ENCODE results near the gene LRPPRC. TPM values are rescaled to one million over a fixed set of nuclear protein-coding genes. Genes with fewer than 3 reads are reported as not detected.

The LRPPRC gene
- total RNA-seq, 4 donors from 2014 or later = 47.1 to 66.7 (median 55.6) TPM

DNA sequence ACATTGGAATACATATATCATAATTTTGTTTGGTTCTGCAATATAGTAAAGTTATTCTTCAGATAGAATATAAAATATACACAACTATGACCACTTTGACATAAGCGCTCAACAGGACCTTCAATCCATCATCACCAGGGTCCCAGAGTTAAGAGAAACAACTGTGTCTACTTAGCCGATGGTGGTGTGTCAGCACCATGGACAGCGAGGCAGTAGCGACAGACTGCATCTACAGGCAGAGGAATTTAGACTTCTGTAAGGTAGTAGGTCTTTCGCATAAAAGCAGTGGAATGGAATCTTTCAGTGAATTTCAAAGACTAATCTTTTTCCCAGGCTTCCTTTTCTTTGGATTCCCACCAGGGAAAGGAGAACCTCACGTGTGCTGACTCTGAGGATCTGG is 20.5 kb upstream of the LRPPRC start:
- TF ChIP-seq, protein P1, sequence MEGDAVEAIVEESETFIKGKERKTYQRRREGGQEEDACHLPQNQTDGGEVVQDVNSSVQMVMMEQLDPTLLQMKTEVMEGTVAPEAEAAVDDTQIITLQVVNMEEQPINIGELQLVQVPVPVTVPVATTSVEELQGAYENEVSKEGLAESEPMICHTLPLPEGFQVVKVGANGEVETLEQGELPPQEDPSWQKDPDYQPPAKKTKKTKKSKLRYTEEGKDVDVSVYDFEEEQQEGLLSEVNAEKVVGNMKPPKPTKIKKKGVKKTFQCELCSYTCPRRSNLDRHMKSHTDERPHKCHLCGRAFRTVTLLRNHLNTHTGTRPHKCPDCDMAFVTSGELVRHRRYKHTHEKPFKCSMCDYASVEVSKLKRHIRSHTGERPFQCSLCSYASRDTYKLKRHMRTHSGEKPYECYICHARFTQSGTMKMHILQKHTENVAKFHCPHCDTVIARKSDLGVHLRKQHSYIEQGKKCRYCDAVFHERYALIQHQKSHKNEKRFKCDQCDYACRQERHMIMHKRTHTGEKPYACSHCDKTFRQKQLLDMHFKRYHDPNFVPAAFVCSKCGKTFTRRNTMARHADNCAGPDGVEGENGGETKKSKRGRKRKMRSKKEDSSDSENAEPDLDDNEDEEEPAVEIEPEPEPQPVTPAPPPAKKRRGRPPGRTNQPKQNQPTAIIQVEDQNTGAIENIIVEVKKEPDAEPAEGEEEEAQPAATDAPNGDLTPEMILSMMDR (IDR thresholded peaks at IDR 0.05; ENCODE audit: low read depth) = no peak

DNA sequence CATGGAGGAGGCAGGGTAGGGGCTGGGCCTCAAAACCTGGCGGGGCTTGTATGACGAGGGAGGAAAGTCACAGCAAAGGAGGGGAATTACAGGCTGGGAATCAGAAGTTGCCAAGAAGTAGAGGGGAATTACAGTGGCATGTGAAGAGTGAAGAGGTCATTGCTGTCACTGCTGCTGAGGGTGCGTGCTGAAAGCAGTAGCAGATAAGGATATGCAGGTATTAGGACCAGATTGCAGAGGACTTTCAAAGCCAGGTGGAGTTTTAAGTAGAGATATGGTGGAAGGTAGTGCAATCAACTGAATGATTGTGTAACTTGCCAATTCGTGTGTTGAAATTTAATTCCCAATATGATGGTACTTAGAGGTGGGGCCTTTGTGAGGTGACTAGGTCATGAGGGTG is 19.4 kb upstream of the LRPPRC start:
- TF ChIP-seq, protein P1 (IDR thresholded peaks at IDR 0.05; ENCODE audit: low read depth) = no peak

DNA sequence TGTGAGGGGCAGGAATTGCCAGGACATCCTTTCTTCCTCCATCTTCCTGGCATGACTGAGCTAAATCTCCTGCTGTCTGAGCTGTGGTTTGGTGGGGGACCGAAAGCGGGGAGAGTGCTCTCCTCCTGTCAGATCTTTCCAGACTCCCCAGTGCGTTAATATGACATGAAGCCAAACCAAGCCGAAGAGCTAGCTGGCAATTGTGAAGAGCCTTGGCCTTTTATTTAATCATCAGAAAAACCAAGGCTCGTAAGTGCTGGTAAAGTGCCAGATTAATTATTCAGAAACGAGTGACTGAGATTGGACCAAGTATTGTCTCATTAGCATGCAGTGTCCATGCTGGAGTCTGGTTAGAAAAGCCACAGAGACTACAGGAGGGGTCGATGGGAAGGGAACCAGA is 14.5 kb upstream of the LRPPRC start:
- TF ChIP-seq, protein P1 (IDR thresholded peaks at IDR 0.05; ENCODE audit: low read depth) = no peak

DNA sequence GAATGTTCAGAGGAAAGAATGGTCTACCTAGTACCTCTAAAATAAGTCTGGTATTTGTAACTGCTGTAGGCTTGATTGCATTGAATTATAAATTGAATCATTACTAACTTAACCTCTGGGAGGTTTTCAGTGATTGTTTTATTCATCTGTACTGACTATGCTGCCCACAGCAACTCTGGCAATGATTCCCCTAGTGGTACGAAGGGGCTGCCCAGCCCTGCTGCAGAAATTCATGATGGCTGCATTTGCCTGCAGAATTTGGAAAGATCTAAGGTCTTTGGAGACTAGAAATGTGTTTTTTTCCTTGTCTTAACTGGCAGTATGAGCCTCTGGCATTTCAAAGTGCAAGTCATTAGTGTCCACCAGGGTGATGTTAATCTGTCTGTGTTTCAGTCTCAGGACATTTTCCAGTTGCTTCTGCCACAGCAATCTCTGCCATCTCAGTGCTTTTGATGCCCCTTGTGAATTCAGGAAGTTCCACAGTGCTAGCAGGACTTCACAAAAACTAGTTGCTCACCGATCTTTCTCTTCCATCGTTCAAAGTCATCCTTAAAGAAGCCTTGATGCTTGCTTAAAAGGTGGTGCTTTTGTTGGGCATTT is 13.4 kb upstream of the LRPPRC start:
- TF ChIP-seq, protein P1 (IDR thresholded peaks at IDR 0.05; ENCODE audit: low read depth) = no peak

DNA sequence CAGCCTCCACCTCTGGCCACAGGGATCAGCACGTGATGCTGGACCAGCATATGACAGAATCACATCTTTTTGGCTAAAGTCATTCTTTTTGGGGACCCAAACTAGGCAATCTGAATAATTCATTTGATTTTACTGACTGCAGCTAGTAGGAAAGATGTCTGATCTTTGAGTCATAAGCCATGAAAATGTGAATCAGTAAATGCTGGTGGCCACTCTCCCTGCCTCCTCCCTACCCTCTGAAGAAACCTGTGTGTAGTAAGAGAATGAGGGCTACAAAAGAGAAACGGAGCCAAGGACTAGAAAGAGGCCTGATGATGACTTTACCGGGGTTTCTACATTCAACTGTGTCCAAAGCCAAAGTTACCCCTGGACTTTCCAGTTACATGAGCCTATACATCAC is 10.1 kb upstream of the LRPPRC start:
- TF ChIP-seq, protein P1 (IDR thresholded peaks at IDR 0.05; ENCODE audit: low read depth) = no peak

DNA sequence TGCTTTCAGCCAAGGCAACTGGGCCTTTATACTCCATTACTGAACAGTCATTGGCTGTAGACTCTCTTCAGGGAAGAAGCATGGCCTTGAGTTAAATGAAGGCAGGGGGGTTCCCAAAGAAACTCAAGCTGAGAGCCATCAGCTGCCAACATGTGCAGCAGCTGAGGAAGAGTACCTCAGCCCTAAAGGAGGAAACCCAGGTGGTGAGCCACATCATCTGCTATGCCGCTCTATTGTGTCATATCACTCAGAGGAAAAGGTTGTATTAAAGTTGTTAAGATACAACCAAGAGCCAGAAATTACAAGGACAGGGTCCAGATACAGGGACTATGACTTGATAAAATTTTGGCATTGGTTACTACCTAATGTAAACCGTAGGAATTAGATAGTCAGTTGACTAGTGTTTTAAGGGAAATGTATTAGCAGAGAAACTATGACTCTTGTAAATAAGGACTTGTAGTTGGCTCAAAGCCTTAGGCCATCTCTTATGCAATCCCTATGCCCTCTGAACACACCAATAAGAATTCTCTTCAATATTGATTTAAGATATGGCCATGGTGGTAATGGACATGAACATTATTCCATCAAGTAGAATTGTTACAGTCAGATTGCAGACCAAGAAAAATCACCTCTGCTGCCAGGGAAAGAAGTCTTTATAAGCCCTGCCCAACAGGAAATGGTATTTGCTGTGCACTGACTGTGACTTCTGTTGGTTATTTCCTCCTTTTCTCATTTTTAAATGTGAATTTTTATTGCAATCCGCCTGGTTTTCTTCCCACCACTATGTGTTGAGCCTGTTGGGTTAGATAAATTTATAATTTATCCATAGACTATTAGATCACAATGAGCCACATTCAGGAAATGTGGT is 9.2 kb upstream of the LRPPRC start:
- TF ChIP-seq, protein P1 (IDR thresholded peaks at IDR 0.05; ENCODE audit: low read depth) = no peak

DNA sequence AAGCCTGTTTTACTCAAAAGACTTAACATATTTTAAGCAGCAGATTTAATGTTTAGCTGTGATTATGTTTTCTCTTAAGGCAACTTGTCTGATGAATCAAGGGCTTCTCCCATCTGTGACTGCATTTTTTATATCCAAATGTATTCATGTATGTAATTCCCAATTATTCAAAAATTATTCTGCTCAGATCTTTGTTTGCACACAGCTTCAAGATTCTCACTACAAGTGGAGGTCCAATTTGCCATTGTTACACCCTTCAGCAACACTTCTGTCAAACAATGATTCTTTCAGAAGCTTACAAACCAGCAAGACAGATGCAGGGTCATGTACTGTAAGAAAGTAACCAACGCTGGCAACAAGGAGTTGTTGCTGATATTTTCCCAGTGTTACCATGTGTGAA is 5.9 kb upstream of the LRPPRC start:
- TF ChIP-seq, protein P1 (IDR thresholded peaks at IDR 0.05; ENCODE audit: low read depth) = no peak
